ENCODE data around the gene GPC6. TPM values are rescaled to one million over a fixed set of nuclear protein-coding genes. Genes with fewer than 3 reads are reported as not detected.

GPC6 gene
- polyA plus RNA-seq, 1 of the 3 experiments (the other 2 are of a cell fraction) = 6.7 TPM

- Histone ChIP-seq H4K20me1 (ENCODE audit: insufficient read depth) (no peaks in the 10 kb centered on the region), H2AFZ (ENCODE audit: low read depth) (no peak overlapping the region), H3K27me3 (ENCODE audit: insufficient read depth) (no peaks in the 10 kb centered on the region), H3K9me3 (no peaks in the 10 kb centered on the region), H3K9ac (no peak overlapping the region), H3K4me2 (no peak overlapping the region), H3K36me3 (replicated peaks in 1 of 2; ENCODE audit: control insufficient read depth in 1 of 2, insufficient read depth in 2 of 2, low read length in 1 of 2) (no peaks in the 10 kb centered on the region), H3K9me2 (no peaks in the 10 kb centered on the region), H3K27ac (ENCODE audit: low read depth in 2 of 2, low read length in 1 of 2) (no peak overlapping the region), H3K79me2 (ENCODE audit: insufficient read depth) (no peaks in the 10 kb centered on the region; the same call in 1 of the 2 replicates), H3K4me3 (ENCODE audit: low read depth in 2 of 2, low read length in 1 of 2) (no peak overlapping the region), H3K4me1 (ENCODE audit: control insufficient read depth in 1 of 2, insufficient read depth in 2 of 2, low read depth in 1 of 2, low read length in 1 of 2) (peaks cover 0 to under 1% of the 10 kb centered on the region in 2 experiments; a peak in 1 of 4 replicates), H3F3A (replicated peaks; ENCODE audit: insufficient read depth) (no peaks in the 10 kb centered on the region)
- WGBS (ENCODE audit: low lambda C conversion rate) = 83% methylated on average over 3 of the region's 3 CpGs
- CTCF ChIA-PET = no interaction called here
- POLR2A ChIA-PET = no interaction called here
- TF ChIP-seq RCOR1 (IDR thresholded peaks at IDR 0.05; ENCODE audit: low read length) (no peak), USF1 (IDR thresholded peaks at IDR 0.05; ENCODE audit: borderline replicate concordance, low read depth) (no peak), IRF3 (IDR thresholded peaks at IDR 0.05; ENCODE audit: low read depth, low read length) (no peak), EP300 (IDR thresholded peaks at IDR 0.05; ENCODE audit: borderline replicate concordance in 1 of 2, low read depth in 1 of 2, low read length in 1 of 2) (no peak), TAF1 (IDR thresholded peaks at IDR 0.05; ENCODE audit: borderline replicate concordance, low read depth, low read length) (no peak), FOSL2 (IDR thresholded peaks at IDR 0.05; ENCODE audit: borderline replicate concordance, low read depth) (no peak), SIN3A (IDR thresholded peaks at IDR 0.05; ENCODE audit: borderline replicate concordance, low read depth, low read length) (no peak)
- DNase-seq = no peak
Observed at GRCh38 chr13:93355094-93355493, 128.5 kb downstream of the GPC6 start.

GRCh38 chr13:93356469-93356868 is 129.9 kb downstream of the GPC6 start:
- no peak for DNase-seq
- Histone ChIP-seq H3K27me3 (ENCODE audit: insufficient read depth) (no peaks in the 10 kb centered on the region), H3K9ac (no peak overlapping the region), H3K79me2 (ENCODE audit: insufficient read depth) (no peaks in the 10 kb centered on the region; the same call in 1 of the 2 replicates), H4K20me1 (ENCODE audit: insufficient read depth) (no peaks in the 10 kb centered on the region), H3K9me2 (no peaks in the 10 kb centered on the region), H3K4me3 (ENCODE audit: low read depth in 2 of 2, low read length in 1 of 2) (no peak overlapping the region), H2AFZ (ENCODE audit: low read depth) (no peak overlapping the region), H3K4me2 (no peak overlapping the region), H3F3A (replicated peaks; ENCODE audit: insufficient read depth) (no peaks in the 10 kb centered on the region), H3K27ac (ENCODE audit: low read depth in 2 of 2, low read length in 1 of 2) (no peak overlapping the region), H3K4me1 (ENCODE audit: control insufficient read depth in 1 of 2, insufficient read depth in 2 of 2, low read depth in 1 of 2, low read length in 1 of 2) (peaks cover 0 to 9% of the 10 kb centered on the region in 2 experiments; a peak in 2 of 4 replicates), H3K9me3 (no peaks in the 10 kb centered on the region), H3K36me3 (replicated peaks in 1 of 2; ENCODE audit: control insufficient read depth in 1 of 2, insufficient read depth in 2 of 2, low read length in 1 of 2) (no peaks in the 10 kb centered on the region)
- CTCF ChIA-PET = no interaction called here
- POLR2A ChIA-PET = no interaction called here
- 82% methylated on average over 3 of the region's 3 CpGs for WGBS (ENCODE audit: low lambda C conversion rate)
- no peak for TF ChIP-seq GATA2 (CRISPR knock-in tag; IDR thresholded peaks at IDR 0.05)
- no peak for TF ChIP-seq YY1 (IDR thresholded peaks at IDR 0.05; ENCODE audit: low read depth)
- no peak for TF ChIP-seq CTCF (IDR thresholded peaks at IDR 0.05)
- TF ChIP-seq TAF1 (IDR thresholded peaks at IDR 0.05; ENCODE audit: borderline replicate concordance, low read depth, low read length) = no peak
- no peak for TF ChIP-seq USF1 (IDR thresholded peaks at IDR 0.05; ENCODE audit: borderline replicate concordance, low read depth)
- no peak for TF ChIP-seq NFIC (IDR thresholded peaks at IDR 0.05; ENCODE audit: borderline replicate concordance)
- TF ChIP-seq SMC3 (IDR thresholded peaks at IDR 0.05; ENCODE audit: low read depth, low read length) = no peak
- TF ChIP-seq TEAD4 (IDR thresholded peaks at IDR 0.05; ENCODE audit: borderline replicate concordance, insufficient read depth) = no peak
- no peak for TF ChIP-seq RCOR1 (IDR thresholded peaks at IDR 0.05; ENCODE audit: low read length)
- no peak for TF ChIP-seq USF2 (IDR thresholded peaks at IDR 0.05; ENCODE audit: borderline replicate concordance, low read depth, low read length)
- no peak for TF ChIP-seq REST (IDR thresholded peaks at IDR 0.05; ENCODE audit: low read depth, low read length)
- no peak for TF ChIP-seq PBX3 (IDR thresholded peaks at IDR 0.05)
